ENCODE results near the gene NUDT5.

The NUDT5 gene

GRCh38 chr10:12201543-12201942 is 5.9 kb upstream of the NUDT5 start:
- H3K27ac ChIP-seq (ENCODE audit: low read depth, low read length): no peak overlapping the region
- no peak overlapping the region for H3K4me3 ChIP-seq (ENCODE audit: low read depth, low read length)
- H3K27me3 ChIP-seq (ENCODE audit: control insufficient read depth, insufficient read depth, low read length): no peaks in the 10 kb centered on the region
- H3K9ac ChIP-seq (ENCODE audit: low read length): no peak overlapping the region
- H3K4me1 ChIP-seq (ENCODE audit: control insufficient read depth, insufficient read depth, low read length): no peaks in the 10 kb centered on the region
- H3K36me3 ChIP-seq (ENCODE audit: control insufficient read depth, insufficient read depth, low read length): peaks cover 57% of the 10 kb centered on the region
- H3K9me3 ChIP-seq (ENCODE audit: control insufficient read depth, insufficient read depth, low read depth, low read length): no peaks in the 10 kb centered on the region

- Histone ChIP-seq H3K27me3 (ENCODE audit: control insufficient read depth, insufficient read depth, low read length) (no peaks in the 10 kb centered on the region), H3K4me1 (ENCODE audit: control insufficient read depth, insufficient read depth, low read length) (no peaks in the 10 kb centered on the region), H3K9me3 (ENCODE audit: control insufficient read depth, insufficient read depth, low read depth, low read length) (no peaks in the 10 kb centered on the region), H3K9ac (ENCODE audit: low read length) (no peak overlapping the region), H3K36me3 (ENCODE audit: control insufficient read depth, insufficient read depth, low read length) (peaks cover 55% of the 10 kb centered on the region), H3K27ac (ENCODE audit: low read depth, low read length) (no peak overlapping the region), H3K4me3 (ENCODE audit: low read depth, low read length) (no peak overlapping the region)
These were observed 5.2 kb upstream of the NUDT5 start for GRCh38 chr10:12200850-12201249.

GRCh38 chr10:12198156-12198555 is 2.5 kb upstream of the NUDT5 start:
- no peak overlapping the region for H3K9ac ChIP-seq (ENCODE audit: low read length)
- no peaks in the 10 kb centered on the region for H3K4me1 ChIP-seq (ENCODE audit: control insufficient read depth, insufficient read depth, low read length)
- H3K4me3 ChIP-seq (ENCODE audit: low read depth, low read length): no peak overlapping the region
- H3K27ac ChIP-seq (ENCODE audit: low read depth, low read length): no peak overlapping the region
- H3K27me3 ChIP-seq (ENCODE audit: control insufficient read depth, insufficient read depth, low read length): no peaks in the 10 kb centered on the region
- H3K9me3 ChIP-seq (ENCODE audit: control insufficient read depth, insufficient read depth, low read depth, low read length): no peaks in the 10 kb centered on the region
- peaks cover 41% of the 10 kb centered on the region for H3K36me3 ChIP-seq (ENCODE audit: control insufficient read depth, insufficient read depth, low read length)

GRCh38 chr10:12196531-12197211 is 980 bp upstream of the NUDT5 start:
- peaks cover 32% of the 10 kb centered on the region for H3K36me3 ChIP-seq (ENCODE audit: control insufficient read depth, insufficient read depth, low read length)
- H3K9me3 ChIP-seq (ENCODE audit: control insufficient read depth, insufficient read depth, low read depth, low read length): no peaks in the 10 kb centered on the region
- H3K4me1 ChIP-seq (ENCODE audit: control insufficient read depth, insufficient read depth, low read length): no peaks in the 10 kb centered on the region
- peak overlapping the region; percentile 89; the same call in 1 of the 2 replicates for H3K27ac ChIP-seq (ENCODE audit: low read depth, low read length)
- peak overlapping the region; percentile 88 for H3K4me3 ChIP-seq (ENCODE audit: low read depth, low read length)
- no peaks in the 10 kb centered on the region for H3K27me3 ChIP-seq (ENCODE audit: control insufficient read depth, insufficient read depth, low read length)
- H3K9ac ChIP-seq (ENCODE audit: low read length): peak overlapping the region; percentile 94

GRCh38 chr10:12195281-12195602 is 449 bp downstream of the NUDT5 start:
- H3K27ac ChIP-seq (ENCODE audit: low read depth, low read length): peak overlapping the region; percentile 89
- no peaks in the 10 kb centered on the region for H3K9me3 ChIP-seq (ENCODE audit: control insufficient read depth, insufficient read depth, low read depth, low read length)
- H3K9ac ChIP-seq (ENCODE audit: low read length): peak overlapping the region; percentile 94
- peak overlapping the region; percentile 88 for H3K4me3 ChIP-seq (ENCODE audit: low read depth, low read length)
- no peaks in the 10 kb centered on the region for H3K27me3 ChIP-seq (ENCODE audit: control insufficient read depth, insufficient read depth, low read length)
- peaks cover 22% of the 10 kb centered on the region for H3K36me3 ChIP-seq (ENCODE audit: control insufficient read depth, insufficient read depth, low read length)
- H3K4me1 ChIP-seq (ENCODE audit: control insufficient read depth, insufficient read depth, low read length): no peaks in the 10 kb centered on the region

- H3K27ac ChIP-seq (ENCODE audit: low read depth, low read length): peak overlapping the region; percentile 89
- H3K9ac ChIP-seq (ENCODE audit: low read length): peak overlapping the region; percentile 94
- H3K4me1 ChIP-seq (ENCODE audit: control insufficient read depth, insufficient read depth, low read length): no peaks in the 10 kb centered on the region
- peaks cover 21% of the 10 kb centered on the region for H3K36me3 ChIP-seq (ENCODE audit: control insufficient read depth, insufficient read depth, low read length)
- no peaks in the 10 kb centered on the region for H3K9me3 ChIP-seq (ENCODE audit: control insufficient read depth, insufficient read depth, low read depth, low read length)
- no peaks in the 10 kb centered on the region for H3K27me3 ChIP-seq (ENCODE audit: control insufficient read depth, insufficient read depth, low read length)
- H3K4me3 ChIP-seq (ENCODE audit: low read depth, low read length): peak overlapping the region; percentile 88
These were observed 879 bp downstream of the NUDT5 start for GRCh38 chr10:12194752-12195271.

- H3K4me3 ChIP-seq (ENCODE audit: low read depth, low read length): no peak overlapping the region
- peaks cover 10% of the 10 kb centered on the region for H3K36me3 ChIP-seq (ENCODE audit: control insufficient read depth, insufficient read depth, low read length)
- H3K9me3 ChIP-seq (ENCODE audit: control insufficient read depth, insufficient read depth, low read depth, low read length): no peaks in the 10 kb centered on the region
- no peak overlapping the region for H3K27ac ChIP-seq (ENCODE audit: low read depth, low read length)
- H3K27me3 ChIP-seq (ENCODE audit: control insufficient read depth, insufficient read depth, low read length): no peaks in the 10 kb centered on the region
- H3K4me1 ChIP-seq (ENCODE audit: control insufficient read depth, insufficient read depth, low read length): 0 out of 2 replicates have a peak, but pooled peaks cover 4% of the 10 kb centered on the region
- H3K9ac ChIP-seq (ENCODE audit: low read length): no peak overlapping the region
These were observed 2.5 kb downstream of the NUDT5 start for GRCh38 chr10:12193193-12193592.

GRCh38 chr10:12191715-12192114 is 4.0 kb downstream of the NUDT5 start:
- H3K4me1 ChIP-seq (ENCODE audit: control insufficient read depth, insufficient read depth, low read length): 0 out of 2 replicates have a peak, but pooled peaks cover 4% of the 10 kb centered on the region
- H3K36me3 ChIP-seq (ENCODE audit: control insufficient read depth, insufficient read depth, low read length): peaks cover 19% of the 10 kb centered on the region
- H3K9ac ChIP-seq (ENCODE audit: low read length): no peak overlapping the region
- no peak overlapping the region for H3K4me3 ChIP-seq (ENCODE audit: low read depth, low read length)
- no peak overlapping the region for H3K27ac ChIP-seq (ENCODE audit: low read depth, low read length)
- H3K27me3 ChIP-seq (ENCODE audit: control insufficient read depth, insufficient read depth, low read length): no peaks in the 10 kb centered on the region
- H3K9me3 ChIP-seq (ENCODE audit: control insufficient read depth, insufficient read depth, low read depth, low read length): no peaks in the 10 kb centered on the region

GRCh38 chr10:12189426-12189825 is 6.3 kb downstream of the NUDT5 start:
- H3K4me3 ChIP-seq (ENCODE audit: low read depth, low read length): no peak overlapping the region
- no peak overlapping the region for H3K9ac ChIP-seq (ENCODE audit: low read length)
- H3K36me3 ChIP-seq (ENCODE audit: control insufficient read depth, insufficient read depth, low read length): peaks cover 39% of the 10 kb centered on the region
- H3K4me1 ChIP-seq (ENCODE audit: control insufficient read depth, insufficient read depth, low read length): 0 out of 2 replicates have a peak, but pooled peaks cover 4% of the 10 kb centered on the region
- H3K9me3 ChIP-seq (ENCODE audit: control insufficient read depth, insufficient read depth, low read depth, low read length): no peaks in the 10 kb centered on the region
- peak overlapping the region; percentile 41; the same call in 1 of the 2 replicates for H3K27ac ChIP-seq (ENCODE audit: low read depth, low read length)
- no peaks in the 10 kb centered on the region for H3K27me3 ChIP-seq (ENCODE audit: control insufficient read depth, insufficient read depth, low read length)

GRCh38 chr10:12188656-12189055 is 7.0 kb downstream of the NUDT5 start:
- no peaks in the 10 kb centered on the region for H3K27me3 ChIP-seq (ENCODE audit: control insufficient read depth, insufficient read depth, low read length)
- H3K36me3 ChIP-seq (ENCODE audit: control insufficient read depth, insufficient read depth, low read length): peaks cover 42% of the 10 kb centered on the region
- no peak overlapping the region for H3K4me3 ChIP-seq (ENCODE audit: low read depth, low read length)
- H3K9me3 ChIP-seq (ENCODE audit: control insufficient read depth, insufficient read depth, low read depth, low read length): no peaks in the 10 kb centered on the region
- 0 out of 2 replicates have a peak, but pooled peaks cover 4% of the 10 kb centered on the region for H3K4me1 ChIP-seq (ENCODE audit: control insufficient read depth, insufficient read depth, low read length)
- no peak overlapping the region; the same call in 1 of the 2 replicates for H3K27ac ChIP-seq (ENCODE audit: low read depth, low read length)
- no peak overlapping the region for H3K9ac ChIP-seq (ENCODE audit: low read length)

- H3K9ac ChIP-seq (ENCODE audit: low read length): no peak overlapping the region
- H3K4me1 ChIP-seq (ENCODE audit: control insufficient read depth, insufficient read depth, low read length): 0 out of 2 replicates have a peak, but pooled peaks cover 4% of the 10 kb centered on the region
- no peak overlapping the region for H3K27ac ChIP-seq (ENCODE audit: low read depth, low read length)
- H3K27me3 ChIP-seq (ENCODE audit: control insufficient read depth, insufficient read depth, low read length): no peaks in the 10 kb centered on the region
- H3K9me3 ChIP-seq (ENCODE audit: control insufficient read depth, insufficient read depth, low read depth, low read length): no peaks in the 10 kb centered on the region
- H3K4me3 ChIP-seq (ENCODE audit: low read depth, low read length): no peak overlapping the region
- H3K36me3 ChIP-seq (ENCODE audit: control insufficient read depth, insufficient read depth, low read length): peaks cover 45% of the 10 kb centered on the region
These were observed 8.3 kb downstream of the NUDT5 start for GRCh38 chr10:12187321-12187905.

Measured in HUES6 (cell line).